BLaER1 (cell line): ENCODE results near the gene WDR5.

Experiments
- H3K27ac ChIP-seq: shearing (Covaris generic); formaldehyde crosslinking; 2 replicates; pipeline ENCODE4 v1.8.1; 2022
- H3K27me3 ChIP-seq: shearing (Covaris generic); formaldehyde crosslinking; 2 replicates; pipeline ENCODE4 v1.8.1; 2022
- H3K36me3 ChIP-seq: shearing (Covaris generic); formaldehyde crosslinking; 2 replicates; pipeline ENCODE4 v1.8.1; 2022
- H3K4me1 ChIP-seq: shearing (Covaris generic); formaldehyde crosslinking; 2 replicates; pipeline ENCODE4 v1.8.1; 2022
- H3K4me2 ChIP-seq: shearing (Covaris generic); formaldehyde crosslinking; 2 replicates; pipeline ENCODE4 v1.8.1; 2022
- H3K4me3 ChIP-seq: shearing (Covaris generic); formaldehyde crosslinking; 2 replicates; pipeline ENCODE4 v1.8.1; 2022
- H3K9ac ChIP-seq: shearing (Covaris generic); formaldehyde crosslinking; 2 replicates; pipeline ENCODE4 v1.8.1; 2022
- H3K9me3 ChIP-seq: shearing (Covaris generic); formaldehyde crosslinking; 2 replicates; pipeline ENCODE4 v1.8.1; 2022
- H4K20me1 ChIP-seq: shearing (Covaris generic); formaldehyde crosslinking; 2 replicates; pipeline ENCODE4 v1.8.1; 2022
- Cebpa-rat ChIP-seq: shearing (Covaris generic); IDR thresholded peaks from 2 replicates; pipeline ENCODE4 v1.8.1; 2022

The WDR5 gene

DNA sequence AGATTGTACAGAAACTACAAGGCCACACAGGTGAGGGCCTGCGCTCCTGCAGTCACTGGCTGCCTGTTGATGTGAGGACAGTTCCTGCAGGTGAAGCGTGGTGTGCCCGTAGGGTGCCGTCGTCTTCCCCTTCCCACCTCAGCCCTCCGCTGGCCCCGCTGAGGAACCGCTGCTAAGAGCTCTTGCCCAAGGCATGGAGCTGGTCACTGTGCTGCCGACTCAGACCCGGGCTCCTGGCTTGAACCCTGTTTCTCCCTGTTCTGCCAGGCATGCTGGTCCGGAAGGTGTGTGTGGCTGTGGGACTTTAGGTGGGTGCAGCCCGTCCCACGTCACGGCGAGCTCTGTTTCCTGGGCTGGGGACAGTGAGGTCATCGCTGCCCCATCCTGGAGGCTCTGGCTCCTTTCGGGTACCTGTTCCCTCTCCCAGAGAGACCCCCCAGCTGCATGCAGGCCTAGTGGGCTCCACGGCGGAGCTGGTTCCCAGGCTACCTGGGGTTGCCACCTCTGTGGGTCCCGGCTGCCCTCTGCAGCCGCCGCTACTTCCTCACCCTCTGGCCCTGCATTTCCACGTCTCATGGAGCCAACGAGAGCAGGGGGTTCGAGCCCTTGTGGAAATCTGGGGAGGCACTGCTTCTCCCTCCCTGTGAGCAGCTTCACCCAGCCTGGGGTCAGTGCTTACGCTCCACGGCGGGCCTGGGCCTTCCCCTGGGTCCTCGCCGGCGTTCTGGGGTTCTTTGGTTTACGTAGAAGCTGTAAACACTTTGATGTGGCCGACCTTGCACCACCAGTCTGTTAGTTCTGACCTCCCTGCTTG lies 20.9 kb downstream of the WDR5 start:
- no peak overlapping the region for H3K9ac ChIP-seq
- no peak overlapping the region for H3K4me3 ChIP-seq
- peaks cover 84% of the 10 kb centered on the region for H4K20me1 ChIP-seq
- H3K9me3 ChIP-seq = no peaks in the 10 kb centered on the region
- peaks cover 49% of the 10 kb centered on the region for H3K4me1 ChIP-seq
- no peak for TF ChIP-seq Cebpa-rat
- H3K27ac ChIP-seq = no peak overlapping the region
- H3K27me3 ChIP-seq = no peaks in the 10 kb centered on the region
- H3K4me2 ChIP-seq = no peak overlapping the region
- peaks cover 73% of the 10 kb centered on the region for H3K36me3 ChIP-seq

DNA sequence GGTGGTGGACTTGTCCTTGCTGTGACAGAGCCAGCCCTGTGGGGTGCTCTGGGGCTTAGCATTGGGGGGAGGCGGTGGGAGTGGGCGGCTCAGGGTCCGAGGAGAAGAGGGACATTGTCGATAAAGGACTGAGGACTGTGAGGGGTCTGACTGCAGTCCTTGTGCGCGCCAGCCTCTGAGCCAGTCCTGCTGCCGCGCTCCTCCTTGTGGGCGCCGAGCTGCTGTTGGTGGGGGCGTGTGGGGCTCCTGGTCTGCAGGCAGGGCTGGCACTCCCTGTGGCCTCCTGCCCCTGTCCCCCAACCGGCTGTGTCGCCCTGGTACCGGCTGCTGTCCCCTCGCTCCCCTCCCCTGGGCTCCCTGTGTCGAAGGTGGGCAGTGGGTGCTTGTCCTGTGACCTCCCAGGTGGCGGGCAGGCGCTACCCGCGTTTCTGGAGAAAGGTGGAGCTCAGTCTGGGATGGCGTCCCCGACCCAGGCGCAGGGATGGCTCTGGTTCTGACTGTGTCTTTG lies 21.6 kb downstream of the WDR5 start:
- no peak overlapping the region for H3K4me3 ChIP-seq
- peaks cover 77% of the 10 kb centered on the region for H4K20me1 ChIP-seq
- no peak for TF ChIP-seq Cebpa-rat
- H3K9me3 ChIP-seq = no peaks in the 10 kb centered on the region
- H3K9ac ChIP-seq = no peak overlapping the region
- H3K36me3 ChIP-seq = peaks cover 67% of the 10 kb centered on the region
- peaks cover 55% of the 10 kb centered on the region for H3K4me1 ChIP-seq
- no peak overlapping the region for H3K27ac ChIP-seq
- no peaks in the 10 kb centered on the region; the same call in 1 of the 2 replicates for H3K27me3 ChIP-seq
- H3K4me2 ChIP-seq = peak overlapping the region; percentile 84

DNA sequence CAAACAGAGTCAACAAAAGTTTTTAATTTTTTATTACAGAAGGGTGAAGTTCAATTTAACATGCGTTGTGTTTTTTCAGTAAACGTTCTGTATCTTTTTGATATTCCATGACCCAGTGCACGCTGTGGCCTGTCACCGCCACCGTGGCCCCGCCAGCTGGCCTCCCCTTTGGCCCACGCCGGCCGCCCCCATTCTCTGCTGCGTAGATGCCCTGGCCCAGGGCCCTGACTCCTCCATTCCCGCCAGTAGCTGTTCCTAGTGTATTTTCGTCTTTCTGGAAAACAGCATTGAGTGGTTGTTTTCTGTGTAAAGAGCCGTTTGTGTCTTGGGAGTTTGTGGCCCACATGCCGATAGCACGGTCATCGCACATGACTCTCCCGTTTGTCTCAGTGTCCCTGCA lies 22.4 kb downstream of the WDR5 start:
- H3K4me2 ChIP-seq = peak overlapping the region; percentile 84
- no peak overlapping the region for H3K9ac ChIP-seq
- TF ChIP-seq Cebpa-rat = no peak
- no peak overlapping the region for H3K4me3 ChIP-seq
- peaks cover 8% of the 10 kb centered on the region for H3K27me3 ChIP-seq
- H3K36me3 ChIP-seq = peaks cover 59% of the 10 kb centered on the region
- peaks cover 60% of the 10 kb centered on the region for H3K4me1 ChIP-seq
- H3K27ac ChIP-seq = peak overlapping the region; percentile 10; the same call in 1 of the 2 replicates
- H4K20me1 ChIP-seq = peaks cover 69% of the 10 kb centered on the region
- no peaks in the 10 kb centered on the region for H3K9me3 ChIP-seq

DNA sequence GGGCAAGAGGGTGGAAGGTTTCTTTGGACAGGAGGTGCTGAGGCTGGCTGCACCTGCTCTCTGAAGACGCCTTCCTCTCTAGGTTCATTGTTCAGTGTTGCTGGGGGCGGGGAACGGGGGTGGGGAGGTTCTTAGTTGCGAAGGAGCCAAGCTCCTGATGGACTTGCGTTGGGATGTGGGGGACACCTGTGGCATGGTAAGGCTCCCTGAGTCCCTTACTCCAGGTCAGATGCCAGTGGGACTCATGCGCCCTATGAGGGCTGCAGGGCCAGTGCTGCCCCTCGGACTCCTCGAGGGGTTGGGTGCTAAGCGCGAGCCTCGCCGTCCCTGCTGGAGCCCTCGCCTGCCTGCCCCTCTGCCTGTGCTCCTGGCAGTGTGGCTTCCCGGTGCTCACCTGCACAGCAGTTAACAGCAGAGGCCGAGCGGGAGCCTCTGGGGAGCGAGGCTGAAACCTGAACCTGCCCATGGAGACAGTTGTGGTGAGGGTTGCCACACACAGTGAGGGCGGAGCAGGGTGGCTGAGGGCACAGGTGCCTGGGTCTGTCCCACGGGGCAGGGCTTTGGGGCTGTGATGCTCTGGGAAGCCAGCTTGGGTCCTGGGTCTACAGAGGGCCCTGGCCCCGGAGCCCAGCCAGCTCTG lies 23.0 kb downstream of the WDR5 start:
- peaks cover 66% of the 10 kb centered on the region for H3K4me1 ChIP-seq
- no peaks in the 10 kb centered on the region for H3K9me3 ChIP-seq
- H3K27me3 ChIP-seq = peaks cover 14% of the 10 kb centered on the region
- H3K9ac ChIP-seq = peak overlapping the region; percentile 70; the same call in 1 of the 2 replicates
- peak overlapping the region; percentile 84 for H3K4me2 ChIP-seq
- H3K36me3 ChIP-seq = peaks cover 52% of the 10 kb centered on the region
- TF ChIP-seq Cebpa-rat = peak; percentile 55; the same call in 1 of the 2 replicates
- peak overlapping the region; percentile 71; the same call in 1 of the 2 replicates for H3K27ac ChIP-seq
- H3K4me3 ChIP-seq = no peak overlapping the region
- H4K20me1 ChIP-seq = peaks cover 63% of the 10 kb centered on the region

DNA sequence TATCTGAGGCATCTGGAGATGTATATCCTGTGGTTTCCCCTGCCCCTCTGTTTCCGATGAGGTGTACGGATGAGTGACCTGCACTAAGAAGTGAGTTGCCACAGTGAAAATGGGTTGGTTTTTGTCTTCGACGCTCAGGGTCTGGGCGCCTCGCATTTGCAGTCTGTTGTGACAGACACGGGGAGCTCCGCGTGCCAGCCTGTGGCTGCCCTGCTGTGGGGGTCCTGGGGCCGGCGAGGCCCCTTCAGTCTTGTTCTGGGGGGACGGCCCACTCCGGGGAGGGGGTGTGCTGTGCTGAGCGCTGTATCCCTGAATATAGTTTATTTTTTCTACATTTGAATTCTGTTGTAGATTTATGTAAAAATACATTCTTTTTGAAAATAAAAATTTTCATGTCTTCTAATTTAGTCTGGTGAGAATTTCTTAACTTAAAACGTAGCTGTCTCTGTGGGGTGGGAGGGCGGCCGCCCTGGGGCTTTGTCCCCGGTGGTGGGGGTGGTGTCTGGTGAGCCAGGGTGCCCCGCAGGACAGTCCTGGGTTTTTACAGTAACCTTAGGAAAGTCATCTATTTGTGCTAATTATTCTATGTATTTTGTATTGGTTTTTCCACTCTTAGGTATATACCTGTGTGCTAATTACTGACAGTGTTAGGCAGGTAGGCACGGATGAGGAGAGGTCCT lies 23.8 kb downstream of the WDR5 start:
- Histone ChIP-seq H3K4me3 (0 out of 2 replicates have a peak overlapping the region, but pooled peaks have one; percentile 20), H3K27me3 (peaks cover 16% of the 10 kb centered on the region), H3K4me1 (peaks cover 70% of the 10 kb centered on the region), H3K9me3 (no peaks in the 10 kb centered on the region), H3K4me2 (peak overlapping the region; percentile 84), H3K27ac (peak overlapping the region; percentile 71), H4K20me1 (peaks cover 55% of the 10 kb centered on the region), H3K9ac (peak overlapping the region; percentile 70; the same call in 1 of the 2 replicates), H3K36me3 (peaks cover 44% of the 10 kb centered on the region)
- no peak for TF ChIP-seq Cebpa-rat

DNA sequence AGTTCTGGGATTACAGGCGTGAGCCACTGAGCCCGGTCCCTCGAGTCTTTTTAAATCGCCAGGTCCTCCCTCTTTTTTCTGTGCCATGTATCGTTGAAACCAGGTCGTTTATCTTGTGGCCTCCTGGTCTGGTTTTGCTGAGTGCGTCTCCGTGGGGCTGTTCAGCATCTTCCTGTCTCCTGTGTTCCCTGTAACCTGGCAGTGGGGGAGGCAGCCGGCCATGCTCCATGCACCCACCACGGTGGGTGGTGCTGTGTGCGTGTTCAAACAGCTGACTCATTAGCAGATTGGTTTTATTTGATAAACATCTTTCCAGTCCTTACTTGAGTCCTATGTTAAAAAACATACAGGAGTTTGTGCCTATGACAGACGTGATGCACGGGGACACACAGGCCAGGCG lies 25.8 kb downstream of the WDR5 start:
- H4K20me1 ChIP-seq = peaks cover 35% of the 10 kb centered on the region
- H3K27me3 ChIP-seq = peaks cover 16% of the 10 kb centered on the region
- no peaks in the 10 kb centered on the region for H3K9me3 ChIP-seq
- no peak overlapping the region for H3K27ac ChIP-seq
- H3K4me1 ChIP-seq = peaks cover 68% of the 10 kb centered on the region
- H3K4me2 ChIP-seq = no peak overlapping the region
- no peak for TF ChIP-seq Cebpa-rat
- H3K36me3 ChIP-seq = peaks cover 30% of the 10 kb centered on the region
- H3K4me3 ChIP-seq = no peak overlapping the region
- no peak overlapping the region for H3K9ac ChIP-seq

DNA sequence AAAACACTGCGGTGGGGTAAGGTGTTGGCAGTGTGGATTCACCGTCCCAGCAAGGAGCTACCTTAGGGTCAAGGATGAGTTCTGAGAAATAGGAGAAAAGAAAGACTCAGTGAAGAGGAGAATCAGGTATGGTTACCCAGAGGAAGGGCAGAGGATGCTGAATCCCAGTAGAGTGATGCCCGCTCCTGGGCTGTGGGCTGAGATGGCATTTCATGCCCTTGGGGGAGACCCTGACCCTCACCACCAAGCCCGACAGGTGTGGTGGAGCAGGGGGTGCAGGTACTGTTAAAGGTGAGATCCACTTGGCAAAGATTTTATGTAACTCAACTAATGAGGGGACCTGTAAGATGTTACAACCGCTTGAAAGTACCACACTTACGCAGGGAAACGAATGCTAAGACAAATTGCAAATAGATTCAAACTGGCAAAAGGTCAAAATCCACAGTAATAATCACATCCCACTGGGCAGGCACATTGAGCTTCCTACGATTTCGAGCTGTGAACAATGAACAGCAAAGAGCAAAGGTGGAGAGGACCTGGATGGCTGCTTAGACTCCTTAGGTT lies 26.4 kb downstream of the WDR5 start:
- H3K36me3 ChIP-seq = peaks cover 27% of the 10 kb centered on the region
- no peak overlapping the region for H3K27ac ChIP-seq
- no peak for TF ChIP-seq Cebpa-rat
- no peaks in the 10 kb centered on the region for H3K9me3 ChIP-seq
- no peak overlapping the region for H3K9ac ChIP-seq
- no peak overlapping the region for H3K4me2 ChIP-seq
- H3K4me3 ChIP-seq = no peak overlapping the region
- H3K27me3 ChIP-seq = peaks cover 16% of the 10 kb centered on the region
- peaks cover 29% of the 10 kb centered on the region for H4K20me1 ChIP-seq
- H3K4me1 ChIP-seq = peaks cover 62% of the 10 kb centered on the region

DNA sequence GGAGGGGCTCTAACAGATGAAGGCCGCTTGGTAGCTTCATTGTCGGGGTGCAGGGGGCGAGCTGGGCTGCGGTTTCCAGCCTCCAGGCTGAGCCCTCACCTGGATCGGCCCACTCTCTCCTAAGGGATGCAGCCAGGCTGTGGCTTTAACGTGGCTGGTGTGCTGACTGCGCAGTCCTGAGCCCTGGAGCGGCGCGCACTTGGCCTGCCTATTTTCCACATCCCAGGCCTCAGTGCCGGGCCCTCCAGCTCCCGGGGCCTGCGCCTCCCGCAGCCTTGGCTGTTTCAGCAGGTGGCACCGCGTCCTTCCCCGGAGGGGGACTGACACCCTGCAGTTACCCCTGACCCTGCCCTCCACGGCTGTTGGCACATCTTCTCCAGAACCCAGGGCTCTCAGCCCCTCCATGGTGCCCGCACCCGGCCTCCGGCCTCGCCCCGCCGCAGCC lies 27.1 kb downstream of the WDR5 start:
- Histone ChIP-seq H3K4me2 (no peak overlapping the region), H3K9ac (no peak overlapping the region; the same call in 1 of the 2 replicates), H3K27ac (no peak overlapping the region; the same call in 1 of the 2 replicates), H4K20me1 (peaks cover 22% of the 10 kb centered on the region), H3K4me1 (peaks cover 55% of the 10 kb centered on the region), H3K27me3 (peaks cover 16% of the 10 kb centered on the region), H3K36me3 (peaks cover 20% of the 10 kb centered on the region), H3K4me3 (no peak overlapping the region), H3K9me3 (no peaks in the 10 kb centered on the region)
- no peak for TF ChIP-seq Cebpa-rat

DNA sequence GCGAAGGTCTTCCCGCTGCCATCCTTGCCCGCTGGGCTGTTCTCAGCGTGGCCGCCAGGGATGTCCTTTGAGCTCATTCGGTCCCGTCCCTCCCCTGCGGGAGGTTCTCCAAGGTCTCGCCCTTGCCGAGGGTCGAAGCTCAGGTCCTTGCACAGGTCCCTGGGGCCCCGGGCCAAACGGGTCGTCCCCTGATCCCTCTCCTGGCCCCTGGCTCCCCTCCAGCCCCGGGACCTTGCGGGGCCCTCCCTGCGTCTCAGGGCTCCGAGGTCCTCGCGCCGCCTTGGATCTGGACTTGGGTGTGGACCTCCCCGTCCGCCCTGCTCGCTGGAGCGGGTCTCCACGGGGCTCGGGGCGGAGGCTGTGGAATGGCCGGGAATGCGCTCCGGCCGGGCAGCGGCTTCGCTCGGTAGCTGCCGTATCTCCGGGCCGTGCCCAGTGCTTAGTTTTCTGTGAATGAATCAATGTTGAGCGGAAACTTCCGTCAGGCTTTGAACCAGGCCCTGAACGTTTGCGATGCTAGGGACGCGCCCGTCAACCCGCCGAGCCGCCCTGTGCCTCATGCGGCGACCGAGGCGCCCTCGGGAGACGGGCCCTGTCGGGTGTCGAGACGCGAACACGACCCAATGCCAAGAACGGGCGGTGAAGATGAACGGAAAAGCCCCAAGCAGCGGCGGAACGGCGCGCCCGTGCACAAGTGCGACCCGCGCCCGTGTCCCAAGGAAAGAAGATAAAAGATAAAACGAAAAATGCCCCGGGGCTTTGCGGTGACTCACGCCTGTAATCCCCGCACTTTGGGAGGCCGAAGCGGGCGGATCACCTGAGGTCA lies 27.7 kb downstream of the WDR5 start:
- no peak overlapping the region; the same call in none of the 2 replicates for H3K27ac ChIP-seq
- no peak overlapping the region for H3K4me3 ChIP-seq
- peaks cover 1% of the 10 kb centered on the region; the same call in 1 of the 2 replicates for H3K9me3 ChIP-seq
- H3K9ac ChIP-seq = no peak overlapping the region; the same call in 1 of the 2 replicates
- TF ChIP-seq Cebpa-rat = no peak
- no peak overlapping the region for H3K4me2 ChIP-seq
- H3K27me3 ChIP-seq = peaks cover 16% of the 10 kb centered on the region
- H3K4me1 ChIP-seq = peaks cover 49% of the 10 kb centered on the region
- H3K36me3 ChIP-seq = peaks cover 16% of the 10 kb centered on the region
- H4K20me1 ChIP-seq = peaks cover 16% of the 10 kb centered on the region
